GM12801 (cell line): ENCODE results near the gene PPP6R3.

Source experiments
- CTCF ChIP-seq: IDR thresholded peaks from one replicate; pipeline ENCODE4 v1.5.1; 2011; ENCODE audit warnings: control low read depth; ENCODE audit not compliant: insufficient read length; ENCODE audit errors: extremely low read depth

Gene PPP6R3

GRCh38 chr11:68525930-68526329 is 65.4 kb downstream of the PPP6R3 start:
- TF ChIP-seq CTCF: no peak

- TF ChIP-seq CTCF: no peak
Measured at GRCh38 chr11:68527585-68527984, 67.0 kb downstream of the PPP6R3 start.

DNA sequence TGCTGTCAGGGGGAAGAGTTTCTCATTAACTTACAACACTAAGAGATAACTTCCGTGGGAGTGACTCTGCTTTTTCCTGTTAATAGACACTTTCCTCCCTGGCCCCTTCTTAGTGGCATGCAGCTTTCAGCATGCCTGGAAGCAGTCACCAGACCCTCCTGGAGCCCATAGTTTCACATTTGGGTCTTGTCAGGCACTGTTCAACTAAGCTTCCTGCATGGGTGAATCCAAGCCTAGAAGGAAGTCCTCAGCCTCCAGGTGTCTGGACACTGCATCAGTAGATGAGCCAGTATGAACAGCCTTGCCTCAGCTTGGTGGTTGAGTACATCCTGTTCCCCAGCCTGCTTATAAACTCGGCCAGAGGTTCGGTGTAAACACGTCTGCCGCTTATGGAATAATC is 68.1 kb downstream of the PPP6R3 start:
- TF ChIP-seq CTCF: no peak

GRCh38 chr11:68531129-68531693 is 70.7 kb downstream of the PPP6R3 start:
- TF ChIP-seq CTCF: no peak

GRCh38 chr11:68532727-68533369 is 72.3 kb downstream of the PPP6R3 start:
- TF ChIP-seq CTCF: no peak

DNA sequence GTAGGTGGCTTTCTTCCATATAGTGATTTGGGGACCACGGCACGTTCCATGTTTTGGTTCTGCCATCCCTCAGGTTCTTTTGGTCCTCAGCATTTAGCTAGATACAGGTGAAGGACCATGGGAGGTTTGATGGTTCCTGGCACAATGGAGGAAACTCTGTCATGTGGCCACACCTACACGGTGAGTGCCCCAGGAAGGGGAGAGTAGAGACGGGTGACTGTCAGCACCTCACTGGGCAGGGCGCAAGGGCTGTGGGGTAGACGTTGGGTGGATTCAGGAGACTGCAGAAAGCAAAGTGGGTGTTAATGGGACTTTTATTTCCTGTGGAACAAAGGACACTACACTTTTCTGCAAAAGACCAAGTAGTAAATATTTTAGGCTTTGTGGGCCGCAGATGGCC is 73.4 kb downstream of the PPP6R3 start:
- no peak for TF ChIP-seq CTCF

DNA sequence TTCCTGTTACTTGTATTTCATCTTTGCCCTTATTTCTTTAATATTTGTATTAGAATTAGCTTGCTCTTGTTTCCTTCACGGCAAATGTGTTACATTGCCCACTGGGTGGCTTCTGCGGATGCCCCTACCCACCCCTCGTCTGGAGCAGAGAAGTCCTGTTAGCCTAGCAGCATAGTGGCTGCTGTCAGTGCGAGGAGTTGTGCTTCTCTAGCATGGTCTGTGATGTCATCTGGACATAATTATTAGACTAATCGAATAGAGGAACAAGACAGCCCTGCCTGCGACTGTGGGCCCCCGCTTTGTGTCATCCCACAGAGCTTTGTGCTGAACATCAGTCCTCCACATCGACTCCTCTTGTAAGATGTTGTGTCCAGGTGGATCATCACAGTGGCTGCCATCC is 74.5 kb downstream of the PPP6R3 start:
- TF ChIP-seq CTCF: no peak
